ENCODE results near the gene DOHH. TPM values are rescaled to one million over a fixed set of nuclear protein-coding genes. Genes with fewer than 3 reads are reported as not detected.

The DOHH gene
- total RNA-seq, 4 donors from 2014 or later: 1.2 to 10.4 (median 4.7) TPM

DNA sequence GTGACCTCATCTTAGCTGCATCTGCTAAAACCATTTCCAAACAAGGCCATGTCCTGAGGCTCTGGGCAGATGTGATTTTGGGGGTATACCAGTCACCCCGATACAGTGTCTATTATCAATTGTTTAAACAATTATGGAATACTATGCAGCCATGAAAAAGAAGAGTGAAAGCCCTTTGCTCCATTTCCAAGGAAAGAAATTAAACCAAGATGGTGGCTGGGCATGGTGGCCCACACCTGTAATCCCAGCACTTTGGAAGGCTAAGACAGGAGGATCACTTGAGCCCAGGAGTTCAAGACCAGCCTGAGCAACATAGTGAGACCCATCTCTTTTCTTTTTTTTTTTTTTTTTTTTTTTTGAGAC is 39.3 kb upstream of the DOHH start:
- H3K36me3 ChIP-seq: no peaks in the 10 kb centered on the region
- H3K4me1 ChIP-seq: no peaks in the 10 kb centered on the region
- H3K27me3 ChIP-seq: no peaks in the 10 kb centered on the region
- H3K4me3 ChIP-seq: no peak overlapping the region
- H3K27ac ChIP-seq: no peak overlapping the region
- intact Hi-C loops (cut with DNase I; ENCODE audit: low total_unique reads): no loop called here
- DNase-seq: no peak
- TF ChIP-seq POLR2A (IDR thresholded peaks at IDR 0.05): no peak
- TF ChIP-seq, protein P1, sequence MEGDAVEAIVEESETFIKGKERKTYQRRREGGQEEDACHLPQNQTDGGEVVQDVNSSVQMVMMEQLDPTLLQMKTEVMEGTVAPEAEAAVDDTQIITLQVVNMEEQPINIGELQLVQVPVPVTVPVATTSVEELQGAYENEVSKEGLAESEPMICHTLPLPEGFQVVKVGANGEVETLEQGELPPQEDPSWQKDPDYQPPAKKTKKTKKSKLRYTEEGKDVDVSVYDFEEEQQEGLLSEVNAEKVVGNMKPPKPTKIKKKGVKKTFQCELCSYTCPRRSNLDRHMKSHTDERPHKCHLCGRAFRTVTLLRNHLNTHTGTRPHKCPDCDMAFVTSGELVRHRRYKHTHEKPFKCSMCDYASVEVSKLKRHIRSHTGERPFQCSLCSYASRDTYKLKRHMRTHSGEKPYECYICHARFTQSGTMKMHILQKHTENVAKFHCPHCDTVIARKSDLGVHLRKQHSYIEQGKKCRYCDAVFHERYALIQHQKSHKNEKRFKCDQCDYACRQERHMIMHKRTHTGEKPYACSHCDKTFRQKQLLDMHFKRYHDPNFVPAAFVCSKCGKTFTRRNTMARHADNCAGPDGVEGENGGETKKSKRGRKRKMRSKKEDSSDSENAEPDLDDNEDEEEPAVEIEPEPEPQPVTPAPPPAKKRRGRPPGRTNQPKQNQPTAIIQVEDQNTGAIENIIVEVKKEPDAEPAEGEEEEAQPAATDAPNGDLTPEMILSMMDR (IDR thresholded peaks at IDR 0.05): no peak
- H3K9me3 ChIP-seq: no peaks in the 10 kb centered on the region

DNA sequence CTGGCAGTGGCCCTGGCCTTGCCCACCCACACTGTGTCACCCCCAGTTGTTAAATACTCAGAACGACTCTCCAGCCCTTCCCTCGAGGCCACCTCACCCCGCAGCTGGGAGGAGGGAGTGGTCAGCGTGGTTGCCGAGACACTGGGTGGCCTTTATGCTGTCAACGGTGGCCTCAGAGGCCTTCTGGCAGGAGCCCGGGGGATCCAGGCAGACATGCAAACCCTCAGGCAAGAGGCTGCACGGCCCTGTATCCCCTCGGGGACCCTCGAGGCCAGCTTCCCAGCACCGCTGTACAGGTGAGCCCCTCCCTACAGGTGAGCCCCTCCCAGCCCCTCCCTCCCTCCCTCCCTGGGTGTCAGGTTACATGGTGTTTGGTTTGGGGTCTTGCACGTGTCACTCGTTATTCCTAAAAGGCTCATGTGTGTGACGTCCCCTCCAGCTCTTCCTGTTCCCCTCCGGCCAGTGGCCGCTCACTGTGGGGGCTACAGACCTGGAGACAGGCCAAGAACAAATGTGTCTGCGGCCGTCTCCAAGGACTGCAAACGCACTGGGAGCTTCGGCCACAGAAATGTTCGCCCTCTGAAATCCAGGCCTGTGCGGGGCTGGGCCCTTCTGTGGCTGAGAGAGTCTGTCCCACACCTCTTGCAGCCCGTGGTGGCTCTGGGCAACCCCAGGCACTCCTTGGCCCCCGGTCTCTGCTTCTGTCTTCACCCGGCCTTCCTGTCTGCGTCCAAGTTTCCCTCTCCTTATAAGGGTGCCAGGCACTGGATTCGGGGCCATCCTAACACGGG is 38.7 kb upstream of the DOHH start, which contains the start of gene TEKTIP1:
TEKTIP1 (plus strand) TSS at position 210 of the 791 bp plus-strand sequence; CDS start at position 214, 4 bp downstream.
- no peak for DNase-seq
- no peaks in the 10 kb centered on the region for H3K4me1 ChIP-seq
- no peaks in the 10 kb centered on the region for H3K27me3 ChIP-seq
- TF ChIP-seq, protein P1 (IDR thresholded peaks at IDR 0.05): no peak
- TF ChIP-seq POLR2A (IDR thresholded peaks at IDR 0.05): no peak
- no peaks in the 10 kb centered on the region for H3K36me3 ChIP-seq
- no peak within 1 kb of the TSS for H3K4me3 ChIP-seq
- H3K27ac ChIP-seq: no peak within 1 kb of the TSS
- H3K9me3 ChIP-seq: no peaks in the 10 kb centered on the region
- intact Hi-C loops (cut with DNase I; ENCODE audit: low total_unique reads): no loop called here

DNA sequence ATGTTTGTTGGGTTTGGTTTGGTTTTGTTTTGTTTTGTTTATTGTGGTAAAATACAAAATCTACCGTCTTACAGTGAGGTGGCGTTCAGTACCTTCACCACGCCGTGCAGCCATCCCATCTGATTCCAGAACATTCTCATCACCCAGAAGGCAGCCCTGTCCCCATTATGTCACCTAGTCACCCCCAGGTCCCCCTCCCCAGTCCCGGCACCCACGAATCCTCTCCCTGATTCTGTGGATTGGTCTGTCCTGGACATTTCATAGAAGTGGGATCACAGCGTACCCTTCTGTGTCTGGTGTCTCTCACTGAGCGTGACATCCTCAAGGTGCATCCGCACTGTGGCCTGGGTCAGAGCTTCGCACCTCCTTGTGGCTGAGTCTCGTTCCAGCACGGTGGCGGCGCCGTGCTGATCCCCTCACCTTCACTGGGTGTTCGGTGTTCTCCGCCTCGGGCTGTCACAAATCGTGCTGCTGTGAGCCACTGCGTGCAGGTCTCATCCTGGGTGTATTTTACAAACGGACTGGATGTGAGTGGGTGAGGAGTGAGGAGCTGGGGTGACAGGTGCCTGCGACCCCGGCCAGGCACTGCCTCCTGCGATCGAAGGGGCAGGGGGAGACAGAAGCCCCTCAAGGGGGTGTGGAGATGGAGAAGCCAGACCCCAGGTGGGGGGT is 37.9 kb upstream of the DOHH start:
- no peak for DNase-seq
- H3K4me3 ChIP-seq: no peak overlapping the region
- H3K9me3 ChIP-seq: no peaks in the 10 kb centered on the region
- H3K36me3 ChIP-seq: no peaks in the 10 kb centered on the region
- intact Hi-C loops (cut with DNase I; ENCODE audit: low total_unique reads): no loop called here
- H3K4me1 ChIP-seq: no peaks in the 10 kb centered on the region
- H3K27me3 ChIP-seq: no peaks in the 10 kb centered on the region
- TF ChIP-seq, protein P1 (IDR thresholded peaks at IDR 0.05): no peak
- TF ChIP-seq POLR2A (IDR thresholded peaks at IDR 0.05): no peak
- H3K27ac ChIP-seq: no peak overlapping the region

DNA sequence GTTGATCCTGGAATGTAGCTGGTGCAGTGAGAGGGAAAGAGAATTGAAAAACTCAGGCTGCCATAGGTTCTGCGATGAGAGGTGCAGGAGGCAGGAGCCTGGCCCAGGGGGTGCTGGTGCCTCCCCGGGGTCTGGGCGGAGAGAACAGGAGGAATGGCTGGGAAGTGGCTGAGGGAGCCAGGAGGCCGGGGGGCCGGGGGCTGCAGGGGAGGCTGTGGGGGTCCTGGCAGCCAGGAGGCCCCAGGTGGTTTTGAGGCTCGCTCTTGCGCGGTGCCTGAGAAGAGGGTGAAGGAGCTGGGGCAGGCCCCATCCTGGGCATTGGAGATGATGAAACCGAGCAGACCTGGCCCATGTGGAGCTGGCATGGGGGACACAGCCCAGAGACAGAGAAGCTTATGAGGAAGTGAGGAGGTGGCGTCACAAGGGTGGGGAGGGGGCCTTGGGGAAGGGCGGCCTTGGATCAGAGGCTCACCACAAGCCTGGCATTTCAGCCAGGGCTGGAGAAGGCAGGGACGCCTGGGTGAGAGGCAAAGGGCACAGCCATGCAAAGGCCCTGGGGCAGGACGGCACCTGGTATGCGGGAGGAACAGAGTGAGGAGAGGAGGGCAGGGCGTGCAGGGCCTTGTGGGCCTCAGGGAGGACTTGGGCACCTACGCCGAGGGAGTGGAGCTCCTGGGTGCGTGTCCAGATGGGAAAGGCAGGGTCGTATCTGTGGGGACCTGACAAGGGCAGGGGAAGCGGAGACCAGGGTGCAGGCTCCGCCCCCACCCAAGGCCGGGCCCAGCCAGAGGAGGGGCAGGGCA is 37.2 kb upstream of the DOHH start:
- Histone ChIP-seq H3K27ac (no peak overlapping the region), H3K4me3 (no peak overlapping the region), H3K36me3 (no peaks in the 10 kb centered on the region), H3K4me1 (no peaks in the 10 kb centered on the region), H3K27me3 (no peaks in the 10 kb centered on the region), H3K9me3 (no peaks in the 10 kb centered on the region)
- DNase-seq: no peak
- TF ChIP-seq POLR2A (IDR thresholded peaks at IDR 0.05): no peak
- TF ChIP-seq, protein P1 (IDR thresholded peaks at IDR 0.05): no peak
- intact Hi-C loops (cut with DNase I; ENCODE audit: low total_unique reads): no loop called here
